Keratinocyte (primary cell): ENCODE data around the gene CREB3L1. TPM values are rescaled to one million over a fixed set of nuclear protein-coding genes. Genes with fewer than 3 reads are reported as not detected.

ENCODE experiments used
- DNase-seq: peaks from one replicate; pipeline ENCODE4 v3.0.0-alpha.2; 2011; ENCODE audit warnings: low read depth, missing footprints, low spot score
- FAIRE-seq: peaks from 2 replicates; lab custom pipeline; 2011; peaks lifted over from hg19 to GRCh38; lab: Jason Lieb, UNC
- H2AFZ ChIP-seq: 2 replicates; pipeline ENCODE4 v1.6.0; 2012; ENCODE audit warnings: low read length, control low read depth, inconsistent platforms; ENCODE audit not compliant: control insufficient read depth
- H3K27ac ChIP-seq: 2 replicates; pipeline ENCODE4 v1.5.1; 2011; ENCODE audit warnings: low read length; ENCODE audit not compliant: control insufficient read depth, insufficient read depth
- H3K27me3 ChIP-seq: 3 replicates; pipeline ENCODE4 v1.6.0; 2011; ENCODE audit warnings: low read length; ENCODE audit not compliant: control insufficient read depth, insufficient read depth; ENCODE audit errors: extremely low read depth
- H3K36me3 ChIP-seq, 2 experiments: 2 replicates in 1 of 2; 3 replicates in 1 of 2; pipeline ENCODE4 v1.5.1; 2011; ENCODE audit warnings: low read length in 2 of 2, mild to moderate bottlenecking in 1 of 2; ENCODE audit not compliant: control insufficient read depth in 2 of 2, insufficient read depth in 2 of 2; ENCODE audit errors: extremely low read depth in 1 of 2
- H3K4me1 ChIP-seq: 3 replicates; pipeline ENCODE4 v1.5.1; 2011; ENCODE audit warnings: low read length; ENCODE audit not compliant: control insufficient read depth, insufficient read depth; ENCODE audit errors: extremely low read depth
- H3K4me2 ChIP-seq: 3 replicates; pipeline ENCODE4 v1.6.0; 2011; ENCODE audit warnings: low read depth, low read length; ENCODE audit not compliant: control insufficient read depth, insufficient read depth; ENCODE audit errors: extremely low read depth
- H3K4me3 ChIP-seq, 3 experiments: fragments of 200-600 bp in 1 of 3; sonication (generic) in 1 of 3; 2 replicates in 2 of 3; 3 replicates in 1 of 3; pipeline ENCODE4 v1.5.1; 2011 to 2016; ENCODE audit warnings: low read length in 3 of 3, mild to moderate bottlenecking in 3 of 3, control low read depth in 2 of 3, inconsistent platforms in 1 of 3, low read depth in 1 of 3, mixed read lengths in 1 of 3, mixed run types in 1 of 3, moderate library complexity in 1 of 3; ENCODE audit not compliant: control insufficient read depth in 2 of 3, insufficient read depth in 2 of 3; ENCODE audit errors: extremely low read depth in 1 of 3
- H3K79me2 ChIP-seq: 2 replicates; pipeline ENCODE4 v1.6.0; 2012; ENCODE audit warnings: low read length; ENCODE audit not compliant: control insufficient read depth, insufficient read depth
- H3K9ac ChIP-seq: 3 replicates; pipeline ENCODE4 v1.6.0; 2011; ENCODE audit warnings: low read length; ENCODE audit not compliant: control insufficient read depth, insufficient read depth; ENCODE audit errors: extremely low read depth
- H3K9me1 ChIP-seq: 3 replicates; pipeline ENCODE4 v1.6.0; 2011; ENCODE audit warnings: low read length; ENCODE audit not compliant: control insufficient read depth, insufficient read depth; ENCODE audit errors: extremely low read depth
- H3K9me3 ChIP-seq: 2 replicates; pipeline ENCODE4 v1.5.1; 2012; ENCODE audit warnings: low read depth, low read length; ENCODE audit not compliant: control insufficient read depth
- H4K20me1 ChIP-seq: 3 replicates; pipeline ENCODE4 v1.6.0; 2011; ENCODE audit warnings: low read length; ENCODE audit not compliant: control insufficient read depth, insufficient read depth; ENCODE audit errors: extremely low read depth
- EZH2 ChIP-seq: IDR thresholded peaks from one replicate; pipeline ENCODE4 v1.6.1; 2012; ENCODE audit warnings: inconsistent platforms, mild to moderate bottlenecking, low read length, moderate library complexity
- dilution Hi-C: fragments of 300-500 bp; cut with MboI; formaldehyde crosslinking; loops from one replicate; pipeline ENCODE4 v1.7.0; 2020; ENCODE audit warnings: low sequenced_read_pairs; ENCODE audit not compliant: extremely low pct_ligation_motif_present
- polyA plus RNA-seq, 5 experiments: library from polyadenylated mRNA; depleted of rRNA in 3 of 5; stranded (reverse) in 3 of 5; stranded (forward) in 1 of 5; unstranded in 1 of 5; fragments of >200 nt; gene quantifications; 1 replicate in 1 of 5; 2 replicates in 3 of 5; 3 replicates in 1 of 5; pipeline versions ENCODE4 v1.2.1 to v1.2.3, GENCODE V29; 2011 to 2012; ENCODE audit warnings: missing spikeins in 2 of 5, low read depth in 1 of 5, low replicate concordance in 1 of 5
- TF ChIP-seq, protein P1 (sequence below), 3 experiments: IDR thresholded peaks in 1 of 3; conservative IDR thresholded peaks in 1 of 3; optimal IDR thresholded peaks in 1 of 3; 2 replicates in 2 of 3; 3 replicates in 1 of 3; pipeline versions ENCODE3 to v1.5.1; 2011; ENCODE audit warnings: low read length in 3 of 3, mild to moderate bottlenecking in 3 of 3, moderate library complexity in 2 of 3, control low read depth in 1 of 3, inconsistent platforms in 1 of 3; ENCODE audit not compliant: insufficient read depth in 2 of 3; ENCODE audit errors: extremely low read depth in 1 of 3

Gene CREB3L1
- polyA plus RNA-seq, 1 donor (not counting 4 experiments of a cell fraction or from before 2014, with no cell fraction given): not detected

- Histone ChIP-seq H3K9me3 (no peaks in the 10 kb centered on the region), H2AFZ (no peak overlapping the region), H3K36me3 (no peaks in the 10 kb centered on the region), H3K4me2 (peak overlapping the region; percentile 82), H3K9me1 (no peaks in the 10 kb centered on the region), H3K4me1 (peaks cover 19% of the 10 kb centered on the region), H3K79me2 (no peaks in the 10 kb centered on the region), H3K4me3 (peak overlapping the region; percentile 31 to 74 (median 40)), H3K27me3 (peaks cover 3% of the 10 kb centered on the region), H3K27ac (no peak overlapping the region), H3K9ac (no peak overlapping the region), H4K20me1 (no peaks in the 10 kb centered on the region)
- DNase-seq (no peak), FAIRE-seq (no peak)
- dilution Hi-C loops: no loop called here
- TF ChIP-seq EZH2: no peak
- TF ChIP-seq, protein P1, sequence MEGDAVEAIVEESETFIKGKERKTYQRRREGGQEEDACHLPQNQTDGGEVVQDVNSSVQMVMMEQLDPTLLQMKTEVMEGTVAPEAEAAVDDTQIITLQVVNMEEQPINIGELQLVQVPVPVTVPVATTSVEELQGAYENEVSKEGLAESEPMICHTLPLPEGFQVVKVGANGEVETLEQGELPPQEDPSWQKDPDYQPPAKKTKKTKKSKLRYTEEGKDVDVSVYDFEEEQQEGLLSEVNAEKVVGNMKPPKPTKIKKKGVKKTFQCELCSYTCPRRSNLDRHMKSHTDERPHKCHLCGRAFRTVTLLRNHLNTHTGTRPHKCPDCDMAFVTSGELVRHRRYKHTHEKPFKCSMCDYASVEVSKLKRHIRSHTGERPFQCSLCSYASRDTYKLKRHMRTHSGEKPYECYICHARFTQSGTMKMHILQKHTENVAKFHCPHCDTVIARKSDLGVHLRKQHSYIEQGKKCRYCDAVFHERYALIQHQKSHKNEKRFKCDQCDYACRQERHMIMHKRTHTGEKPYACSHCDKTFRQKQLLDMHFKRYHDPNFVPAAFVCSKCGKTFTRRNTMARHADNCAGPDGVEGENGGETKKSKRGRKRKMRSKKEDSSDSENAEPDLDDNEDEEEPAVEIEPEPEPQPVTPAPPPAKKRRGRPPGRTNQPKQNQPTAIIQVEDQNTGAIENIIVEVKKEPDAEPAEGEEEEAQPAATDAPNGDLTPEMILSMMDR (optimal IDR thresholded peaks at IDR 0.05 in 1 of 3, IDR thresholded peaks at IDR 0.05 in 1 of 3, conservative IDR thresholded peaks at IDR 0.05 in 1 of 3; ENCODE audit: extremely low read depth in 1 of 3, insufficient read depth in 2 of 3, low read length in 3 of 3): no peak
Observed at GRCh38 chr11:46294365-46295309, 17.2 kb downstream of the CREB3L1 start.

DNA sequence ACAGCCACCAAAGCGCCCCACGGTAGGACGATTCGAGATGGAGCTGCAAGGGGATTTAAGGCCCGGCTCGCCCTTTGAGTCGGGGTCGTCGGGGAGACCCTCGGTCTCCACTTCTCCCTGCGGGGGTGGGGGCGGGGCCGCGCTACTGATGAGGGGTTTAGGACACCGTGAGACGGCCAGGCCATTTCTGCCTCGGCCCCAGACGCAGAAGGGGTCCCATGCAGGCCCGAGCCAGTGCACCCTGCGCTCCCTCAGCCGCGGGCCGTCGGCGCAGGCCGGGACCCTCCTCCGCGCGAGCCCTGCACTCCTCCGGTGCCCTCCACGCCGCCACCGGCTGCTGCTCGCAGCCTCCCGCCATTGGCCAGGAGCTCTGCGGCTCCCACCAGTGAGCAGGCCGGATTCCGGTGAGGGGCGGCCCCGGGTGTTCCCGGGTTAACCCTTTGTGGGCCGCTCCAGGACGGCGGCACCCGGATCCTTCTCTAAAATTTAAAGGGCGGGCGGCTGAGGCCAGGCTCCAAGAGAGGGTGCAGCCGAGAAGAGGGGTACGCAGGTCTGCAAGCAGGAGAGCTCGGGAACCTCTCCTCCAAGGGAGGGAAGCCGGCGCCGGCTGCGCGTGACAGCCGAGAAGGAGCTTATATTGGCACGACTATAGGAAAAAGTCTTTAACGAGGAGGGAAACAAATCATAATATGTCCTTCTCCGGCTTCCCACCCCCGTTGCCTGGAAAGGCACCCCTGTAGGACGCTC, 18.0 kb downstream of the CREB3L1 start:
- peak overlapping the region; percentile 31 to 74 (median 40) for H3K4me3 ChIP-seq
- FAIRE-seq (no peak), DNase-seq (no peak)
- no peaks in the 10 kb centered on the region for H3K9me3 ChIP-seq
- H3K36me3 ChIP-seq: no peaks in the 10 kb centered on the region
- H4K20me1 ChIP-seq: no peaks in the 10 kb centered on the region
- dilution Hi-C loops: no loop called here
- no peaks in the 10 kb centered on the region for H3K9me1 ChIP-seq
- H3K79me2 ChIP-seq: no peaks in the 10 kb centered on the region
- H3K4me1 ChIP-seq: peaks cover 19% of the 10 kb centered on the region
- peak overlapping the region; percentile 92 for H2AFZ ChIP-seq
- TF ChIP-seq, protein P1 (optimal IDR thresholded peaks at IDR 0.05 in 1 of 3, IDR thresholded peaks at IDR 0.05 in 1 of 3, conservative IDR thresholded peaks at IDR 0.05 in 1 of 3; ENCODE audit: extremely low read depth in 1 of 3, insufficient read depth in 2 of 3, low read length in 3 of 3): no peak
- no peak for TF ChIP-seq EZH2
- peaks cover 3% of the 10 kb centered on the region for H3K27me3 ChIP-seq
- peak overlapping the region; percentile 6 for H3K9ac ChIP-seq
- peak overlapping the region; percentile 82 for H3K4me2 ChIP-seq
- H3K27ac ChIP-seq: no peak overlapping the region
